ENCODE results near the gene OTOP2. TPM values are rescaled to one million over a fixed set of nuclear protein-coding genes. Genes with fewer than 3 reads are reported as not detected.
"Not testable (repeated sequence)": the region's sequence is repeated elsewhere in the genome, so short reads cannot be mapped to it uniquely, and the experiment has no call there.

OTOP2 gene
- total RNA-seq, 2 experiments from 2014 or later: not detected

- Mint-ChIP-seq H3K4me3 (no peak overlapping the region), H3K9me3 (ENCODE audit: low read depth) (no peaks in the 10 kb centered on the region), H3K4me1 (peaks cover 5% of the 10 kb centered on the region), H3K27me3 (peaks cover 9% of the 10 kb centered on the region), H3K36me3 (ENCODE audit: low read depth) (no peaks in the 10 kb centered on the region), H3K27ac (no peak overlapping the region)
- POLR2A ChIA-PET: no interaction called here
- DNase-seq: peak; percentile 45
- intact Hi-C loops (cut with DNase I, micrococcal nuclease): no loop called here
- CTCF ChIA-PET: interaction anchor here (1.3 kb wide), 1 partner anchor 19 kb away, joined by 3 read pairs; the partner anchor contains the start of gene OTOP2
- peak; percentile 80 for ATAC-seq
Observed at GRCh38 chr17:74904687-74905409, 19.2 kb upstream of the OTOP2 start.

- intact Hi-C loops (cut with DNase I, micrococcal nuclease); H3K27ac Mint-ChIP-seq; H3K36me3 Mint-ChIP-seq (ENCODE audit: low read depth); H3K27me3 Mint-ChIP-seq; H3K4me1 Mint-ChIP-seq; ATAC-seq; H3K4me3 Mint-ChIP-seq; H3K9me3 Mint-ChIP-seq (ENCODE audit: low read depth); DNase-seq: not testable (repeated sequence)
- ChIA-PET POLR2A (interaction anchor here (0.6 to 1.1 kb wide), 3 partner anchors 32 to 488 kb away, joined by 3 to 5 read pairs (median 3); no protein-coding TSS in a partner anchor), CTCF (interaction anchor here (1.2 to 2.0 kb wide), 4 partner anchors 18 to 55 kb away, joined by 3 to 6 read pairs (median 4); partner anchors contain the start of gene OTOP2)
Observed at GRCh38 chr17:74906214-74906793, 17.8 kb upstream of the OTOP2 start.

GRCh38 chr17:74907012-74907411 lies 17.1 kb upstream of the OTOP2 start:
- ATAC-seq: no peak
- no peaks in the 10 kb centered on the region for H3K36me3 Mint-ChIP-seq (ENCODE audit: low read depth)
- H3K27ac Mint-ChIP-seq: no peak overlapping the region
- H3K4me3 Mint-ChIP-seq: no peak overlapping the region
- peaks cover 5% of the 10 kb centered on the region for H3K27me3 Mint-ChIP-seq
- H3K9me3 Mint-ChIP-seq (ENCODE audit: low read depth): no peaks in the 10 kb centered on the region
- H3K4me1 Mint-ChIP-seq: peaks cover 5% of the 10 kb centered on the region
- no peak for DNase-seq
- ChIA-PET POLR2A (interaction anchor here (0.6 kb wide), 2 partner anchors 54 to 210 kb away, joined by 3 read pairs; no protein-coding TSS in a partner anchor), CTCF (interaction anchor here (0.7 to 2.0 kb wide), 4 partner anchors 17 to 55 kb away, joined by 3 to 6 read pairs (median 4); partner anchors contain the start of gene OTOP2)
- intact Hi-C loops (cut with DNase I, micrococcal nuclease): no loop called here

GRCh38 chr17:74909097-74909496 lies 15.0 kb upstream of the OTOP2 start:
- H3K27me3 Mint-ChIP-seq; POLR2A ChIA-PET; H3K4me1 Mint-ChIP-seq; H3K27ac Mint-ChIP-seq; ATAC-seq; intact Hi-C loops (cut with DNase I, micrococcal nuclease); DNase-seq; H3K9me3 Mint-ChIP-seq (ENCODE audit: low read depth); H3K4me3 Mint-ChIP-seq; H3K36me3 Mint-ChIP-seq (ENCODE audit: low read depth): not testable (repeated sequence)
- CTCF ChIA-PET: interaction anchor here (0.6 kb wide), 2 partner anchors 122 to 675 kb away, joined by 3 to 4 read pairs; no protein-coding TSS in a partner anchor

GRCh38 chr17:74911423-74911822 lies 12.7 kb upstream of the OTOP2 start:
- intact Hi-C loops (cut with DNase I, micrococcal nuclease); H3K27me3 Mint-ChIP-seq; CTCF ChIA-PET; POLR2A ChIA-PET; H3K4me1 Mint-ChIP-seq; H3K9me3 Mint-ChIP-seq (ENCODE audit: low read depth); H3K36me3 Mint-ChIP-seq (ENCODE audit: low read depth); H3K27ac Mint-ChIP-seq; DNase-seq; H3K4me3 Mint-ChIP-seq; ATAC-seq: not testable (repeated sequence)

- Mint-ChIP-seq H3K36me3 (ENCODE audit: low read depth) (no peaks in the 10 kb centered on the region), H3K9me3 (ENCODE audit: low read depth) (no peaks in the 10 kb centered on the region), H3K27me3 (peaks cover 7% of the 10 kb centered on the region), H3K4me1 (no peaks in the 10 kb centered on the region), H3K4me3 (no peak overlapping the region), H3K27ac (no peak overlapping the region)
- no peak for DNase-seq
- ATAC-seq: no peak
- ChIA-PET CTCF (no interaction called here), POLR2A (interaction anchor here (0.6 kb wide), 1 partner anchor 33 kb away, joined by 4 read pairs; no protein-coding TSS in a partner anchor)
- intact Hi-C loops (cut with DNase I, micrococcal nuclease): no loop called here
Observed at GRCh38 chr17:74916136-74916850, 7.8 kb upstream of the OTOP2 start.

- H3K27me3 Mint-ChIP-seq: peaks cover 9% of the 10 kb centered on the region
- CTCF ChIA-PET: no interaction called here
- POLR2A ChIA-PET: interaction anchor here (0.6 kb wide), 1 partner anchor 33 kb away, joined by 4 read pairs; no protein-coding TSS in a partner anchor
Observed at GRCh38 chr17:74916851-74917199, 7.2 kb upstream of the OTOP2 start.

GRCh38 chr17:74917430-74917829 lies 6.6 kb upstream of the OTOP2 start:
- Mint-ChIP-seq H3K27me3 (peaks cover 11% of the 10 kb centered on the region), H3K4me3 (no peak overlapping the region), H3K27ac (no peak overlapping the region), H3K4me1 (no peaks in the 10 kb centered on the region), H3K36me3 (ENCODE audit: low read depth) (no peaks in the 10 kb centered on the region), H3K9me3 (ENCODE audit: low read depth) (no peaks in the 10 kb centered on the region)
- CTCF ChIA-PET: no interaction called here
- DNase-seq: no peak
- intact Hi-C loops (cut with DNase I, micrococcal nuclease): no loop called here
- ATAC-seq: no peak
- POLR2A ChIA-PET: no interaction called here

More at GRCh38 chr17:74916851-74917199, 7.2 kb upstream of the OTOP2 start:
- DNase-seq (no peak), ATAC-seq (no peak)
- no peaks in the 10 kb centered on the region for H3K4me1 Mint-ChIP-seq
- H3K4me3 Mint-ChIP-seq: no peak overlapping the region
- no peak overlapping the region for H3K27ac Mint-ChIP-seq
- no peaks in the 10 kb centered on the region for H3K9me3 Mint-ChIP-seq (ENCODE audit: low read depth)
- no peaks in the 10 kb centered on the region for H3K36me3 Mint-ChIP-seq (ENCODE audit: low read depth)
- intact Hi-C loops (cut with DNase I, micrococcal nuclease): no loop called here

- intact Hi-C loops (cut with DNase I, micrococcal nuclease): no loop called here
- Mint-ChIP-seq H3K4me3 (no peak overlapping the region), H3K9me3 (ENCODE audit: low read depth) (no peaks in the 10 kb centered on the region), H3K27ac (no peak overlapping the region), H3K27me3 (peaks cover 17% of the 10 kb centered on the region), H3K4me1 (peaks cover 4% of the 10 kb centered on the region), H3K36me3 (ENCODE audit: low read depth) (no peaks in the 10 kb centered on the region)
- CTCF ChIA-PET: interaction anchor here (0.7 to 2.5 kb wide), 5 partner anchors 11 to 94 kb away, joined by 3 to 18 read pairs (median 6); partner anchors contain the start of gene MRPL58
- DNase-seq (no peak), ATAC-seq (no peak)
- POLR2A ChIA-PET: no interaction called here
Observed at GRCh38 chr17:74918906-74919305, 5.2 kb upstream of the OTOP2 start.

- ChIA-PET POLR2A (no interaction called here), CTCF (interaction anchor here (0.6 to 2.5 kb wide), 6 partner anchors 11 to 1788 kb away, joined by 3 to 18 read pairs (median 5); partner anchors contain the start of gene MRPL58)
- Mint-ChIP-seq H3K27me3 (peaks cover 21% of the 10 kb centered on the region), H3K4me1 (peaks cover 7% of the 10 kb centered on the region), H3K36me3 (ENCODE audit: low read depth) (no peaks in the 10 kb centered on the region), H3K27ac (no peak overlapping the region), H3K9me3 (ENCODE audit: low read depth) (no peaks in the 10 kb centered on the region), H3K4me3 (no peak overlapping the region)
- intact Hi-C loops (cut with DNase I, micrococcal nuclease): no loop called here
- DNase-seq (peak; percentile 38), ATAC-seq (no peak)
Observed at GRCh38 chr17:74919440-74920305, 4.4 kb upstream of the OTOP2 start.

- ChIA-PET POLR2A (no interaction called here), CTCF (interaction anchor here (0.6 to 2.5 kb wide), 4 partner anchors 13 to 1788 kb away, joined by 3 to 18 read pairs (median 7); no protein-coding TSS in a partner anchor)
- intact Hi-C loops (cut with DNase I, micrococcal nuclease): no loop called here
- Mint-ChIP-seq H3K27me3 (peaks cover 27% of the 10 kb centered on the region), H3K4me1 (peaks cover 7% of the 10 kb centered on the region), H3K9me3 (ENCODE audit: low read depth) (no peaks in the 10 kb centered on the region), H3K27ac (no peak overlapping the region), H3K4me3 (no peak overlapping the region), H3K36me3 (ENCODE audit: low read depth) (no peaks in the 10 kb centered on the region)
- no peak for DNase-seq
- ATAC-seq: no peak
Observed at GRCh38 chr17:74920306-74920620, 3.8 kb upstream of the OTOP2 start.
